Measurements from ENCODE around the gene RARRES2.

The RARRES2 gene

GRCh38 chr7:150360363-150361058 is 19.1 kb upstream of the RARRES2 start:
- TF ChIP-seq EZH2phosphoT487 (conservative IDR thresholded peaks at IDR 0.05; ENCODE audit: low read length) (no peak), CTCF (IDR thresholded peaks at IDR 0.05; ENCODE audit: insufficient read depth, low read length, poor library complexity, severe bottlenecking) (no peak)
- H4K20me1 ChIP-seq (ENCODE audit: low read depth, low read length): no peaks in the 10 kb centered on the region
- H3K9ac ChIP-seq (ENCODE audit: low read length): no peak overlapping the region
- H3K9me2 ChIP-seq (replicated peaks; ENCODE audit: insufficient read depth, low read length): no peaks in the 10 kb centered on the region
- no peak overlapping the region for H3K4me3 ChIP-seq (ENCODE audit: insufficient read depth, low read length, poor library complexity, severe bottlenecking)
- H3K9me3 ChIP-seq (ENCODE audit: insufficient read depth, low read length): no peaks in the 10 kb centered on the region
- H3K79me2 ChIP-seq (ENCODE audit: insufficient read depth, low read length): no peaks in the 10 kb centered on the region
- H3K36me3 ChIP-seq (ENCODE audit: low read length): no peaks in the 10 kb centered on the region
- 0 out of 2 replicates have a peak, but pooled peaks cover 3% of the 10 kb centered on the region for H3K27me3 ChIP-seq (ENCODE audit: low read length)
- H2AFZ ChIP-seq (ENCODE audit: low read depth, low read length, severe bottlenecking): no peak overlapping the region
- H3F3A ChIP-seq (ENCODE audit: insufficient read depth): no peaks in the 10 kb centered on the region
- H3K4me2 ChIP-seq (ENCODE audit: low read depth, low read length, poor library complexity, severe bottlenecking): no peak overlapping the region
- H3K27ac ChIP-seq (ENCODE audit: low read depth, low read length): no peak overlapping the region

GRCh38 chr7:150359622-150360362 is 18.4 kb upstream of the RARRES2 start:
- H2AFZ ChIP-seq (ENCODE audit: low read depth, low read length, severe bottlenecking): no peak overlapping the region
- no peak overlapping the region for H3K4me3 ChIP-seq (ENCODE audit: insufficient read depth, low read length, poor library complexity, severe bottlenecking)
- TF ChIP-seq EZH2phosphoT487 (conservative IDR thresholded peaks at IDR 0.05; ENCODE audit: low read length) (no peak), CTCF (IDR thresholded peaks at IDR 0.05; ENCODE audit: insufficient read depth, low read length, poor library complexity, severe bottlenecking) (no peak)
- 0 out of 2 replicates have a peak, but pooled peaks cover 3% of the 10 kb centered on the region for H3K27me3 ChIP-seq (ENCODE audit: low read length)
- no peaks in the 10 kb centered on the region for H4K20me1 ChIP-seq (ENCODE audit: low read depth, low read length)
- H3K4me2 ChIP-seq (ENCODE audit: low read depth, low read length, poor library complexity, severe bottlenecking): no peak overlapping the region
- H3K27ac ChIP-seq (ENCODE audit: low read depth, low read length): no peak overlapping the region
- no peaks in the 10 kb centered on the region for H3K36me3 ChIP-seq (ENCODE audit: low read length)
- H3K9me2 ChIP-seq (replicated peaks; ENCODE audit: insufficient read depth, low read length): no peaks in the 10 kb centered on the region
- H3K9me3 ChIP-seq (ENCODE audit: insufficient read depth, low read length): no peaks in the 10 kb centered on the region
- H3K9ac ChIP-seq (ENCODE audit: low read length): no peak overlapping the region
- H3K79me2 ChIP-seq (ENCODE audit: insufficient read depth, low read length): no peaks in the 10 kb centered on the region
- no peaks in the 10 kb centered on the region for H3F3A ChIP-seq (ENCODE audit: insufficient read depth)

GRCh38 chr7:150358988-150359621 is 17.7 kb upstream of the RARRES2 start:
- H3K9ac ChIP-seq (ENCODE audit: low read length): no peak overlapping the region
- H3K79me2 ChIP-seq (ENCODE audit: insufficient read depth, low read length): no peaks in the 10 kb centered on the region
- no peaks in the 10 kb centered on the region for H4K20me1 ChIP-seq (ENCODE audit: low read depth, low read length)
- no peaks in the 10 kb centered on the region for H3K36me3 ChIP-seq (ENCODE audit: low read length)
- no peak overlapping the region for H3K4me3 ChIP-seq (ENCODE audit: insufficient read depth, low read length, poor library complexity, severe bottlenecking)
- H3K9me3 ChIP-seq (ENCODE audit: insufficient read depth, low read length): no peaks in the 10 kb centered on the region
- H2AFZ ChIP-seq (ENCODE audit: low read depth, low read length, severe bottlenecking): no peak overlapping the region
- H3K27ac ChIP-seq (ENCODE audit: low read depth, low read length): no peak overlapping the region
- TF ChIP-seq CTCF (IDR thresholded peaks at IDR 0.05; ENCODE audit: insufficient read depth, low read length, poor library complexity, severe bottlenecking) (no peak), EZH2phosphoT487 (conservative IDR thresholded peaks at IDR 0.05; ENCODE audit: low read length) (no peak)
- 0 out of 2 replicates have a peak, but pooled peaks cover 3% of the 10 kb centered on the region for H3K27me3 ChIP-seq (ENCODE audit: low read length)
- H3K9me2 ChIP-seq (replicated peaks; ENCODE audit: insufficient read depth, low read length): no peaks in the 10 kb centered on the region
- no peak overlapping the region for H3K4me2 ChIP-seq (ENCODE audit: low read depth, low read length, poor library complexity, severe bottlenecking)
- no peaks in the 10 kb centered on the region for H3F3A ChIP-seq (ENCODE audit: insufficient read depth)

Measured in SU-DHL-6 (cell line).